Stromal cell of bone marrow (primary cell): Measurements from ENCODE around the gene DDAH1.

Source experiments
- DNase-seq: peaks from one replicate; pipeline ENCODE4 v3.0.0-alpha.2; 2012; ENCODE audit warnings: low read depth

The DDAH1 gene

GRCh38 chr1:85274969-85275453, 189.9 kb downstream of the DDAH1 start:
- peak; percentile 77 for DNase-seq

- no peak for DNase-seq
Measured at GRCh38 chr1:85273397-85273796, 191.6 kb downstream of the DDAH1 start.

GRCh38 chr1:85268801-85269585, 196.0 kb downstream of the DDAH1 start:
- no peak for DNase-seq
